Esophagus squamous epithelium (tissue), 4 donors: ENCODE results near the gene SMYD1.

Experiments used
- CTCF ChIP-seq, 6 experiments: fragments of 450-650 bp in 4 of 6; fragments of 200-600 bp in 2 of 6; sonication (generic) in 2 of 6; IDR thresholded peaks; one replicate each; pipeline ENCODE4 v1.5.1; 2016 to 2019; ENCODE audit warnings: antibody characterized with exemption in 6 of 6, mild to moderate bottlenecking in 4 of 6, moderate library complexity in 4 of 6
- POLR2A ChIP-seq, 4 donors: fragments of 450-650 bp; IDR thresholded peaks; one replicate each; pipeline ENCODE4 v1.6.1; 2017; ENCODE audit warnings: antibody characterized with exemption in 4 of 4, mild to moderate bottlenecking in 4 of 4, moderate library complexity in 3 of 4

GRCh38 chr2:88078643-88079172 lies 11.1 kb downstream of the SMYD1 start:
- TF ChIP-seq CTCF (IDR thresholded peaks at IDR 0.05) = no peak
- no peak for TF ChIP-seq POLR2A (IDR thresholded peaks at IDR 0.05)
